ENCODE measurements around the gene IFT122. TPM values are rescaled to one million over a fixed set of nuclear protein-coding genes. Genes with fewer than 3 reads are reported as not detected.

The IFT122 gene
- total RNA-seq, 1 donor from 2014 or later: 17.7 TPM

DNA sequence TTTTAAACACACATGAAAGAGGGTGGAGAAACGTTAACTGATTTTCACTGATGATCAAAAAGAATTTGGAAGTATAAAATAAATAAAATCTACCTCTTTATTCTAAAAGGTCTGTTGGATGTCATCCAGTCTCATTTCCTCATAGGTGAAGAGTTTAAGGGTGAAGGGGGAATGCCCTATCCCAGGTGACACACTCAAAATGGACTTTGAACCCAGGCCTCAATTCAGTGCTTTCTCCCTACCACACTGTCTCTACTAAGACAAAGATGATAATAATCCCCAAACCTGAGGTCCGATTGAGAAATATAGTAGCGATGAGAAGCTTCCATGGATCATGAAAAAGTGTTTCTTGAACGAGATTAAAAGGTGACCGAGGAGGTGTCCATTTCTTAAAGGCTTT, 6.5 kb upstream of the IFT122 start:
- Histone ChIP-seq H3K9ac (ENCODE audit: low read length) (no peak overlapping the region), H3K27ac (ENCODE audit: low read depth, low read length) (no peak overlapping the region), H4K20me1 (ENCODE audit: insufficient read depth, low read length) (peaks cover 6% of the 10 kb centered on the region), H3K4me2 (ENCODE audit: low read length) (no peak overlapping the region), H3K9me3 (ENCODE audit: insufficient read depth, low read depth, low read length) (no peaks in the 10 kb centered on the region), H3K79me2 (ENCODE audit: insufficient read depth, low read length) (peaks cover 15% of the 10 kb centered on the region), H2AFZ (ENCODE audit: low read depth, low read length) (no peak overlapping the region), H3K36me3 (ENCODE audit: insufficient read depth, low read length) (peaks cover 44% of the 10 kb centered on the region), H3K4me3 (ENCODE audit: insufficient read depth, low read depth, low read length) (no peak overlapping the region), H3K4me1 (ENCODE audit: insufficient read depth, low read length) (peaks cover 11% of the 10 kb centered on the region), H3K27me3 (ENCODE audit: insufficient read depth, low read length) (no peaks in the 10 kb centered on the region)
- H3K9me3 Mint-ChIP-seq (ENCODE audit: unreplicated experiment): no peaks in the 10 kb centered on the region
- H3K27ac Mint-ChIP-seq (ENCODE audit: unreplicated experiment): no peak overlapping the region
- peaks cover 5% of the 10 kb centered on the region for H3K36me3 Mint-ChIP-seq (ENCODE audit: low read depth, unreplicated experiment)
- TF ChIP-seq, protein P1, sequence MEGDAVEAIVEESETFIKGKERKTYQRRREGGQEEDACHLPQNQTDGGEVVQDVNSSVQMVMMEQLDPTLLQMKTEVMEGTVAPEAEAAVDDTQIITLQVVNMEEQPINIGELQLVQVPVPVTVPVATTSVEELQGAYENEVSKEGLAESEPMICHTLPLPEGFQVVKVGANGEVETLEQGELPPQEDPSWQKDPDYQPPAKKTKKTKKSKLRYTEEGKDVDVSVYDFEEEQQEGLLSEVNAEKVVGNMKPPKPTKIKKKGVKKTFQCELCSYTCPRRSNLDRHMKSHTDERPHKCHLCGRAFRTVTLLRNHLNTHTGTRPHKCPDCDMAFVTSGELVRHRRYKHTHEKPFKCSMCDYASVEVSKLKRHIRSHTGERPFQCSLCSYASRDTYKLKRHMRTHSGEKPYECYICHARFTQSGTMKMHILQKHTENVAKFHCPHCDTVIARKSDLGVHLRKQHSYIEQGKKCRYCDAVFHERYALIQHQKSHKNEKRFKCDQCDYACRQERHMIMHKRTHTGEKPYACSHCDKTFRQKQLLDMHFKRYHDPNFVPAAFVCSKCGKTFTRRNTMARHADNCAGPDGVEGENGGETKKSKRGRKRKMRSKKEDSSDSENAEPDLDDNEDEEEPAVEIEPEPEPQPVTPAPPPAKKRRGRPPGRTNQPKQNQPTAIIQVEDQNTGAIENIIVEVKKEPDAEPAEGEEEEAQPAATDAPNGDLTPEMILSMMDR (IDR thresholded peaks at IDR 0.05; ENCODE audit: insufficient read depth, low read depth, low read length): no peak
- no peak for TF ChIP-seq EZH2 (IDR thresholded peaks at IDR 0.05; ENCODE audit: insufficient read depth, low read length)
- FAIRE-seq (no peak), DNase-seq (ENCODE audit: low read depth) (no peak)
- no peak overlapping the region for H3K4me3 Mint-ChIP-seq (ENCODE audit: unreplicated experiment)
- peaks cover 6% of the 10 kb centered on the region for H3K4me1 Mint-ChIP-seq (ENCODE audit: low read depth, unreplicated experiment)
- H3K27me3 Mint-ChIP-seq (ENCODE audit: low read depth, unreplicated experiment): no peaks in the 10 kb centered on the region

DNA sequence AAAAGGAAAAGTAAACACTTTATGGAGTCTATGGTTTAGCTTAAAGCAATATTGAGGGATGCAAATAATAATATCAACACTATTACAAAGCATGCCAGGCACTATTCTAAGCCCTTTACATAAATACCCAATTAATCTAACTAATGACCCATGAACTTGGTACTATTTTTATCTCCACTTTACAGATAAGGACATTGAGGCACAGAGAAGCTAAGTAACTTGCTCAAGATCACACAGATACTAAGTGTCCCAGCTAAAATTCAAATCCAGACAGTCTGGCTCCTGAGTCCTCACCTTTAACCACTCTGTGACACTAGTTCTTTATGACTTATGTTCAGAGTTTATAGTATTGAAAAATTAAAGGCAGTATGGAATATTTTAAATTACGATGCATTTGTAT, 5.9 kb upstream of the IFT122 start:
- Histone ChIP-seq H3K4me2 (ENCODE audit: low read length) (no peak overlapping the region), H3K4me3 (ENCODE audit: insufficient read depth, low read depth, low read length) (no peak overlapping the region), H3K36me3 (ENCODE audit: insufficient read depth, low read length) (peaks cover 44% of the 10 kb centered on the region), H2AFZ (ENCODE audit: low read depth, low read length) (no peak overlapping the region), H3K27me3 (ENCODE audit: insufficient read depth, low read length) (no peaks in the 10 kb centered on the region), H4K20me1 (ENCODE audit: insufficient read depth, low read length) (peaks cover 7% of the 10 kb centered on the region), H3K27ac (ENCODE audit: low read depth, low read length) (no peak overlapping the region), H3K9ac (ENCODE audit: low read length) (no peak overlapping the region), H3K9me3 (ENCODE audit: insufficient read depth, low read depth, low read length) (no peaks in the 10 kb centered on the region), H3K79me2 (ENCODE audit: insufficient read depth, low read length) (peaks cover 21% of the 10 kb centered on the region), H3K4me1 (ENCODE audit: insufficient read depth, low read length) (peaks cover 6% of the 10 kb centered on the region)
- TF ChIP-seq, protein P1 (IDR thresholded peaks at IDR 0.05; ENCODE audit: insufficient read depth, low read depth, low read length): no peak
- no peak for TF ChIP-seq EZH2 (IDR thresholded peaks at IDR 0.05; ENCODE audit: insufficient read depth, low read length)
- H3K36me3 Mint-ChIP-seq (ENCODE audit: low read depth, unreplicated experiment): peaks cover 5% of the 10 kb centered on the region
- no peaks in the 10 kb centered on the region for H3K27me3 Mint-ChIP-seq (ENCODE audit: low read depth, unreplicated experiment)
- peaks cover 6% of the 10 kb centered on the region for H3K4me1 Mint-ChIP-seq (ENCODE audit: low read depth, unreplicated experiment)
- H3K4me3 Mint-ChIP-seq (ENCODE audit: unreplicated experiment): no peak overlapping the region
- no peaks in the 10 kb centered on the region for H3K9me3 Mint-ChIP-seq (ENCODE audit: unreplicated experiment)
- H3K27ac Mint-ChIP-seq (ENCODE audit: unreplicated experiment): no peak overlapping the region
- DNase-seq (ENCODE audit: low read depth) (no peak), FAIRE-seq (no peak)

DNA sequence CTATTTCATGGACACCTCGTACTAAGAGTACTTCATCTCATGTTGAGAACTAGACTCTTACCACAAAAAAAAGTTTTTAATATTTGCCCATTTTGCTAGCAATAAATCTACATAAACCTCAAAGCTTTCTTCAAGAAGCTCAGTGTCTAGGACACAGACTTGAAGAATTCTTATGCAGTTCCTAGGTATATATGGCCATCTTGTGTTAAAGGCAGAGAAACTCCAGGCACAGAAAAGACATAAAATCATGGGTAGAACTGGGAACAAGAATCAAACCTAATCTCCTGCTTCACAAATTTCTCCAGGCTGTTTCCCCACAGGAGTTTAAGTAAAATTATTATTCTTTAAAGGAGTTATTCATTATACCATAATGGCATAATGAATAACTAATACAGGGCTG, 4.7 kb upstream of the IFT122 start:
- no peak for TF ChIP-seq EZH2 (IDR thresholded peaks at IDR 0.05; ENCODE audit: insufficient read depth, low read length)
- TF ChIP-seq, protein P1 (IDR thresholded peaks at IDR 0.05; ENCODE audit: insufficient read depth, low read depth, low read length): no peak
- H3K27ac Mint-ChIP-seq (ENCODE audit: unreplicated experiment): no peak overlapping the region
- peaks cover 44% of the 10 kb centered on the region for H3K36me3 ChIP-seq (ENCODE audit: insufficient read depth, low read length)

More for the DNA sequence above, 4.7 kb upstream of the IFT122 start:
- FAIRE-seq (no peak), DNase-seq (ENCODE audit: low read depth) (no peak)
- Histone ChIP-seq H3K9me3 (ENCODE audit: insufficient read depth, low read depth, low read length) (no peaks in the 10 kb centered on the region), H3K27me3 (ENCODE audit: insufficient read depth, low read length) (no peaks in the 10 kb centered on the region), H3K27ac (ENCODE audit: low read depth, low read length) (no peak overlapping the region), H2AFZ (ENCODE audit: low read depth, low read length) (no peak overlapping the region), H3K4me1 (ENCODE audit: insufficient read depth, low read length) (peaks cover 6% of the 10 kb centered on the region), H4K20me1 (ENCODE audit: insufficient read depth, low read length) (peaks cover 7% of the 10 kb centered on the region), H3K9ac (ENCODE audit: low read length) (no peak overlapping the region), H3K4me2 (ENCODE audit: low read length) (no peak overlapping the region), H3K4me3 (ENCODE audit: insufficient read depth, low read depth, low read length) (no peak overlapping the region), H3K79me2 (ENCODE audit: insufficient read depth, low read length) (peaks cover 27% of the 10 kb centered on the region)
- peaks cover 6% of the 10 kb centered on the region for H3K4me1 Mint-ChIP-seq (ENCODE audit: low read depth, unreplicated experiment)
- no peak overlapping the region for H3K4me3 Mint-ChIP-seq (ENCODE audit: unreplicated experiment)
- H3K27me3 Mint-ChIP-seq (ENCODE audit: low read depth, unreplicated experiment): no peaks in the 10 kb centered on the region
- H3K36me3 Mint-ChIP-seq (ENCODE audit: low read depth, unreplicated experiment): peaks cover 5% of the 10 kb centered on the region
- no peaks in the 10 kb centered on the region for H3K9me3 Mint-ChIP-seq (ENCODE audit: unreplicated experiment)
